Fibroblast of mammary gland (primary cell): Measurements from ENCODE around the gene DOK6.

ENCODE experiments used
- DNase-seq: peaks from one replicate; pipeline ENCODE4 v3.0.0-alpha.2; 2010; ENCODE audit warnings: low read depth
- H3K4me3 ChIP-seq: 2 replicates; pipeline ENCODE4 v1.5.1; 2011; ENCODE audit warnings: low read depth, mild to moderate bottlenecking, low read length, moderate library complexity; ENCODE audit not compliant: control insufficient read depth
- CTCF ChIP-seq: conservative IDR thresholded peaks from 2 replicates; pipeline ENCODE4 v1.5.1; 2011; ENCODE audit warnings: low read depth, low read length, inconsistent platforms; ENCODE audit not compliant: control insufficient read depth, insufficient read depth

The DOK6 gene

DNA sequence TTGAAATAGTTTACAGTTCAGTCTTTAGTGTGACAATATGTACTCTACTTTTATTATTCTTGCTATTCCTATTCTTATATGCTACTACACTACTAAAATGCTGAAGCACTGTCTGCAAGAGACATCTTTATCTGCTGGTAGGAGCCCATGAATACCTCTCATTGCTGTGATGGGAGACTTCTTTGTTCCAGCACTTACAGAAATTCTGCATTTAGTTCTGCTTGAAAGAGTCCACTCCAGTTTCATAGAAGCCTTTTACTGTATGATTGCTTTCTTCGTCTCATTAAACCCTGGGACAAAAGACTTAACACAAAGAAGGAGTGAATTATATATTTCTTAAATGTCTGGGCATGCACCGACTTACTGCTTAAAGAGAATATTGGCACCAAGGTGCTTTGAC lies 274.3 kb downstream of the DOK6 start:
- DNase-seq = no peak
- no peak overlapping the region for H3K4me3 ChIP-seq
- TF ChIP-seq CTCF = no peak

DNA sequence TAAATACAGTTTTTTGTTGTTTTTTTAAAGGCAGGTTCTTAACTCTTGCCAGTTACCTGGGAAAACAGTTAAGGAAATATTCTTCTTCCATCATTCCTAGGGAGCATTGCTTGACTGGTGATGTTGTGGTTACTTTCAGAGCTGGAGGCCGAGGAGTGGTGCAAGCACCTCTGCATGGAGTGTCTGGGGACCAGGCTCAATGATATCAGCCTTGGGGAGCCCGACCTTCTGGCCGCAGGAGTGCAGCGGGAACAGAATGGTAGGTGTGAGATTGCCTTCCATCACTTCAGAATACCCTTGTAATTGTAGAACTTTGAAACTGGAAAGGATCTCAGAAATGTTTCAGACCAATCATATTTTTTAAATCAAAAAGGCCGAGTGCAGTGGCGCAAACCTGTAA lies 276.9 kb downstream of the DOK6 start:
- H3K4me3 ChIP-seq = no peak overlapping the region
- DNase-seq = no peak
- TF ChIP-seq CTCF = no peak

- no peak for TF ChIP-seq CTCF
- DNase-seq = no peak
- H3K4me3 ChIP-seq = no peak overlapping the region
Measured at GRCh38 chr18:69680123-69680522, 279.4 kb downstream of the DOK6 start.

DNA sequence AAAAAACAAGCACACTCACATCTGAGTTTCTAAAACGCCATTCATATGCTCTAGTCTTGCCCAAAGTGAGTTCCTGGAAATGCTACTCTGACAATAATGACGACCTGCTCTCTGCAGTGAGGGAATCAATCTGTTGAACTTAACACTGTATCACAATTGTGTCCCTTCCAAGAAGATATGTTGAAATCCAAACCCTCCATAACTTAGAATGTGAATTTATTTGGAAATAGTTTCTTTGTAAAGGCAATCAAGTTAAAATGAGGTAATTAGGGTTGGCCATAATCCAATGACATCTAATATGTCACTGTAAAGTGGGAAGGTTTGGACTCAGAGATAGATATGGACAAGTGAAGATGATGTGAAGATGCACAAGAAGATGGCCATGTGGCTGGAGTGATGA lies 282.5 kb downstream of the DOK6 start:
- TF ChIP-seq CTCF = no peak
- no peak for DNase-seq
- no peak overlapping the region for H3K4me3 ChIP-seq

DNA sequence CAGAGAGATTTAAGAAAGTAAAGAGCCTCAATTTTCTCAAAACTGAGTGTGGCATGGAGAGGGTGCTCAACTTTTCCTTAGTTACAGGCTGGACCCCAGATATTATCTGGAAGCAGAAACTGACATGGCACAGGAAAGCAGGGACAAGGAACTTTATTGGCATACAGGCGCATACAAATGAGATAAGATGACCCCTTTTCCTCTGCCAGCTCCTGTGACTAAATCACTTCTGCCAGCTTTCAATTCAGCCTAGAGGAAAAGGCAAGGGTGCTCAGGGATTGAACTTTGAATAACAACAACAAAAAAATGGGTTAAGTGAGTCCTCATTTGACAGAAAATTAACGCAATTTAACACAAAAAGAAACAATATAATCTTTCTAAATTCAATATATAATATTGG lies 284.1 kb downstream of the DOK6 start:
- TF ChIP-seq CTCF = no peak
- no peak overlapping the region for H3K4me3 ChIP-seq
- DNase-seq = no peak

DNA sequence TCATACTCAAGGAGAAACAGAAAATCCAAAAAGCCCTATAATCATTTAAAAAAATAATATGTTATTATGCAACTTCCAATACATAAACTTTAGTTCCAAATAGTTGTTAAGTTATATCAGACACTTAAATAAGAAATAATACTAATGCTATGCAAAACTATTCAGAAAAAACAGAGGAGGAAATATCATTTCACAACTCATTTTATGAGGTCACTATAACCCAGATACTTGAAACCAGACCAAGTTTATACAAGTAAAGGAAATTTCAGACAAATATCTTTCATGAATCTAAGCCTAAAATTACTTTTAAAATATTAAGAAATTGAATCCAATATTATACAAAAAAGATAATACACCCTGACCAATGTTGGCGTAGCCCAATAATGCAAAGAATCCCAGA lies 286.2 kb downstream of the DOK6 start:
- no peak for TF ChIP-seq CTCF
- no peak overlapping the region for H3K4me3 ChIP-seq
- peak; percentile 28 for DNase-seq

- DNase-seq = peak; percentile 36
- H3K4me3 ChIP-seq = no peak overlapping the region
- TF ChIP-seq CTCF = no peak
Measured at GRCh38 chr18:69689121-69689759, 288.6 kb downstream of the DOK6 start.
